ENCODE results near the gene DCT. TPM values are rescaled to one million over a fixed set of nuclear protein-coding genes. Genes with fewer than 3 reads are reported as not detected.

DCT gene
- total RNA-seq, 1 donor from 2014 or later: 0.32 TPM

DNA sequence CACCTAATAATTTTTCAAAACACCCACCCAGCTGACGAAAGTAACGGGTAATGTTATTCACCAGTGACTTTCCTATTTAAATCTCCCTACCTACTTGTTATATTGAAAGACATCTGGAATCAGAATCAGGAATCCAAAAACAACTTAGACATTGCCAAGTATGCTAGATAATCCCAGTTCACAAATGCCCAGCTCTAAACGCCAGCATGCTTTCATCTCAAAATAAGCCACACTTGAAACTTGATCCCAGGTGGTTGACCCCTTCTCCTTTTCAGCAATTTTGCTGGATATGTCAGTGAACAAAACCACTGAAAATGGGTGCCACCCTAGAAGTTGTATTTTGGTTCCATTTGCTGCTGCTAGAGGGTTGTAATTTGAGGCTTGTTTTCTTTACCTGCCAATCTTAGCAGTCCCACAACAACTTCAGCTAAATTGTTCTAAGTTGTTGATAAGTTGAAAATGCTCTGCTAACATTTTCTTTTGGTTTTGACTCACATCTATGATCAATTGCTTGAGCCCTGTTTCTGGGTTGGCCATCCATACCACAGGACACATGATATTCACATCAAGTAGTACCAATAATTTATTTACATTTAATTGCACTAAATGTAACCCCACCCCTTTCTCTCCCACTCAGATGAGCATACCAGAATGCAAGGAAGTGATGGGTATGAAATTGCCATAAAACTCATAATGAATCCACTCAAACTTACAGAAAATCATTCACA, 66.4 kb downstream of the DCT start:
- ATAC-seq (no peak), DNase-seq (ENCODE audit: missing footprints) (no peak)
- intact Hi-C loops (cut with DNase I): no loop called here

DNA sequence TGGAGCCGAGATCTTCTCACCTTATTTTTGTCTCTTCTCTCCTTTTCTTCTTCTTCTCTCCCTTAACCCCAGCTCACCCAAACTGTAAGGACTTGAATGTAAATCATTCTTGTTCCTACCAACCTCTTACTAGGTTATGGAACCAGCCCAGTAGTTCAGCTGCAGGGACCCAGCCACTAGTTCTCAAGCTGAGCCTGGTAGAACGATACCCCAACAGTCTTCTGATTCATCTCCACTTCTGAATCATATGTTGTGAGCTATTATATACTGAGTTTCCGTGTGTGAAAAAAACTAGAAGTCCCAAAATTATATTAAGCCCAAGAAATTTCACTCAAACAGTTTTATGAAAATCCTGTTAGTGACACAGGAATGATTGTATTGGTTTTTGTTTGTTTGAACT, 67.7 kb downstream of the DCT start:
- ATAC-seq: no peak
- no peak for DNase-seq (ENCODE audit: missing footprints)
- intact Hi-C loops (cut with DNase I): no loop called here

DNA sequence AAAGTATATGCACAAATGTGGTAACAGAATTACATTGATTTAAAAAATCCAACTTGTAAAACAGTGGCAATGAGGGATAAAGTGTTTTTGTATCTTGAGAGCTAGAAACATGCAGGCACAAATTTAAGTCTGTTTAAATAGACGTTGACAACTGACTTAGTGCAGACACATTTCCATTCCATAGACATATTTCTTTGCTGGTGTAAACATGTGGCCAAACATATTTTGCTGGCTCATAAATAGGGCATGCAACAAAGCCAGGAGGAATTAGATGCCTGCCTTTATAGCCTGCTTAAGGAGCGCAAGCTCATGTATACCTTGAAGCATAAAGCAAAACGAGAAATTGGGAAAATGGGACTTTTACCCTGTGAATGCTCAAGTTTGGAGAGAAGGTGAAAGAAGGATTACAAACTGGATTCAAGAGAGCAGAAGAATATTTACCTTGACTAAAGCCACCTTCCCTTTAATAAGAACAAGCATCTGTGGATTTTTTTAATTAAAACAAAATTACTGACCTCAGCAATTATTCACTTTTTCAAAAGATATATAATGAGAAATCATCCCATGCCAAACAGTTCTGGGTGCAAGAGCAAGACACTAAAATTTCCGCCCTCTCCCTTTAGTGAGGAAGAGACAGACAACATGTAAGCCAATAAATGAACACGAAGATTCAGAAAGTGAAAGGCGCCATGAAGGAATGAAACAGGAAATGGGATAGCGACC, 71.0 kb downstream of the DCT start:
- intact Hi-C loops (cut with DNase I): no loop called here
- no peak for DNase-seq (ENCODE audit: missing footprints)
- no peak for ATAC-seq

DNA sequence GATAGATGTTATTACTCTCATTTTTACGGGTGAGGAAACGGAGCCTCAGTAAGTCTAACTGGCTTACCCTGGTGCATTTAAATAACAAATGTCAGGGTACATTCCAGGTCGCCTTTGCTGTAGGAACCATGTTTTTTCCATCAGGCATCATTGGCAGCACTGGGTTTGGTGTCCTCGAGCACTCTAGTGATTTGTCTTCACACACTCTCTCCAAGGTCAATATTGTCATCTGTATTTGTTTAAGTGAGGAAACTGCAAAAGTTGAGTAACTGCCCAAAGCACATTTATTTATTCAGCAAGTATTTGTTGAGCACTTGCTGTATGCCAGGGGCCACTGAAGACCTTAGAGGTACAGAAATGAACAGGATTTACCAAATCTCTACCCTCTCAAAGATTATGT, 78.6 kb downstream of the DCT start:
- intact Hi-C loops (cut with DNase I): no loop called here
- no peak for ATAC-seq
- no peak for DNase-seq (ENCODE audit: missing footprints)

DNA sequence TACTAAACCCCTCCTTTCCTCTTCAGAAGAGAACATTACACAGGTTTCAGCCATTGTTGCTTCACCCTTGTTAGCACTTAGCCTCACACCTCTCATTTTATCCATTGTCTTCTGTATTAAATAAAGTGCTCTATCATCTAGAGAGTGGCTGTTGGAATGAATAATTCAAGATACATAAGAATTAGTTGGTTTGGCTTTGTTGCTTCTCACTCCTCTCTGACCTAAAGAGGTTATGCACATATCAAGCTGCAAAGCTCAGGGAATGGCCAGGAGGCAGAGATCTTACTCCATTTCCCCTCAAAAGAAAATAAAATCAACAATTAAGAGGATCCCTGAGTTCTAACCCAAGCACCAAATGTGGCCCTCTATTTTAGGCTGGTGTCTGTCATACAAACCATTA, 79.7 kb downstream of the DCT start:
- ATAC-seq: no peak
- intact Hi-C loops (cut with DNase I): no loop called here
- no peak for DNase-seq (ENCODE audit: missing footprints)

DNA sequence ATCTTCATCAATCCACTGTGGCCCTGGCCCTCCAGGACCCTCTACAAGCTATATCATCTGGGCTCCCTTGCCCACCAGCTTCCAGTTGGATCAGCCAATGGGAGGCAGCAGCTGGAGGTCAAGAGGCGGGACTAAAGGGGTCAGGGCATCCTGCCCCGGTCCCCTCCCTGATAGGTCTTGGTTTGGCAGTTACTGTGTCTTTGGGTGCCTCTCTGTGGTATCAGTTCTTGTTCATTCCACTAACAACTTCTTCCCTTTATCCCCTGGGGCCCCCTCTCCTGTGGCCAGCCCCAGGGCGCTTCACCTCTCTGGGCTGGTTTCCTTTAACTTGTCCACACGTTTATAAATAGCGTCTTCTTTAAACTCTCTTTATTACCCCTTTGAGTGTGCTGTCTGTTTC, 83.6 kb downstream of the DCT start:
- ATAC-seq (peak; percentile 76), DNase-seq (ENCODE audit: missing footprints) (no peak)
- intact Hi-C loops (cut with DNase I): no loop called here

DNA sequence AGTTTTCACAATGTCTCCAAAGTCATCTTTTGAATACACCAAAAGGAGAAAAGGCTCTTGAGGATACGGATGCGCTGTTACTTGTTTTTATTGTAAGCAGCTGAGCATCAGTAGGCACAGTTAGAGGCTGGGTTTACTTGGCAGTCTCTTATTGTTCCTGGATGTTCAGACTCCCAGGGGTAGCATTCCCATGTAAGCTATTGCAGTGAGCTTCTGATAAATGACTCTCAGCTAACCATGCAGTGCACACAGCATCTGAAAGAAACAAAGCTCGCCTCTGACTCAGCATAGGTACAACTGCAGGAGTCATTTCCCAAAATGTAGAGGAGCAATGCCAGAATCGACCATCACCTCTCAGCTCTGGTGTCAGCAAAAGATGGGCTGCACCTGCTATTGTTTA, 84.8 kb downstream of the DCT start:
- no peak for ATAC-seq
- intact Hi-C loops (cut with DNase I): no loop called here

DNA sequence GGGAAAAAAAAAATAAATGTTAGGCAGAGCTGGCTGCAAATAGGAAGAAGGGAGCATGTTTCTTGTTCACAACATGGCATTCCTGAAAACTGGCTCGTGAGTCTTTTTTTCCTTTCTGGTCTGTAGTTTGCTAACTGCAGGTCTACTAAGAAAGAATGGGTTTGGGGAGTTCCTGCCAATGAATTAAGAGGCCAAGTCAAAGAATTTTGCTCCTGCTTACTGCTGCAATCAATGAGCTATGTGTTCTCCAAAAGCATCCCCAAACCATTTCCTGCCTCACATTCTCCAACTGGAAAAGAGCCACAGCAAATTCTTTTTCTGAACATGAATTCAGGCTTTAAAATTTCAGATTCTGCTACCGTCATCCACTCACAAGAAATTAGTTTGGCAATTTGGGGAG, 88.6 kb downstream of the DCT start:
- no peak for ATAC-seq
- intact Hi-C loops (cut with DNase I): no loop called here
- no peak for DNase-seq (ENCODE audit: missing footprints)

More for the DNA sequence above, 84.8 kb downstream of the DCT start:
- no peak for DNase-seq (ENCODE audit: missing footprints)

DNA sequence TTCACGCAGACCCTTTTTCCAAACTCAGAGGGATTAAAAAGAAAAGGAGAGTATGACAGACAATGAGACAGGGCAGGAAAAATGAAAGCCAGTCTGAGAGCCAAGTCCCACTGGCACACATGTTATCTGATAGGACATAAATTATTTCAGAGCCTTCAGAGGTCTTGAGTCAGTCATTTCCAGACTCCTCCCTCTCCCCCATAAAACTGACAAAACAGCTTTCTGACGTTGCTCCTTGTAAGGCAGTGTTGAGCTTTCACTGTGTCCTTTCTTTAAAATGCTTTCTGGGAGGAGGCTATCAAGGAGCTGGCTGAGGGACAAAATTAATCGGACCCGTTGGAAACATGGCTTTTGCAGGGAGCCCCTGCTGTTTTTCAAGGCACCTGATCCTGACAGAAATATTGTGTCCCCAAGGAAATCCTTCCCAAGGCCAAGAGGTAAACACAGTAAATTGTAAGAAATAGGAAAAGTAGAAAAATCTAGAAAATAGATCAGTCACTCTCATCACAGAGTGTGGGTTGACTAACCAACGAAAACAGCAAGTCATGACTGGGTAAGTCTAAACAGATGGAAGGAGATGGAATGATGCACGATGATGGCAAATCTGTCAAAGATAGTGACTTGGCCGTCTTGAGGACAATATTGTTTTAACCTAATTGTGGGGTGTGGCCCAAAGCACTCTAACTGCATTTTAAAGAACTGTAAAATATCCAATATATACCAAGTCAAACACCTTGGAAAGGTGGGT, 89.7 kb downstream of the DCT start:
- intact Hi-C loops (cut with DNase I): no loop called here
- DNase-seq (ENCODE audit: missing footprints) (no peak), ATAC-seq (no peak)

DNA sequence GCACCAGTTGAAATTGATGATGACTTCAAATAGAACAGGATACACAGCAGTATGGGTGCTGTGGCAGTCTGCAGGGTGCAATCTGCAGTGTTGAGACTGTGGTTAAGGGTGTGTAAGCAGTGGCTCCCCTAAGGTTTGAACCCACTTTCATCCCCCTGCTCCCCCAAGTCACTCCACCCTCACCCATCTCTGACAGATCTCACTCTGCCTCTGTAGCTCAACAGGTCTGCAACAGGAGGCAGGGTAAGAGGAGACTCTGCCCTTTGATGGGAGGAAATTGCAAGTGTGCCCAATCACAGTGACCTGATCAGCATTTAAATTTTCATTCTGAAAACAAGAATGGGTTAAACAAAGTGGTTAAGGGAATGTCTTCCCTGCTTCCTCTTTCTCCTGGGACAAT, 92.4 kb downstream of the DCT start:
- DNase-seq (ENCODE audit: missing footprints): no peak
- intact Hi-C loops (cut with DNase I): no loop called here
- no peak for ATAC-seq

Other genes starting within 250 kb of the DCT start
- gene TGDS, start 116.5 kb upstream of the DCT start, total RNA-seq: 5.2 TPM
- gene GPR180, start 122.2 kb upstream of the DCT start, total RNA-seq: 5.7 TPM
- not detected for gene SOX21, start 232.9 kb upstream of the DCT start, total RNA-seq